Measurements from ENCODE around the gene CROCC2.

DNA sequence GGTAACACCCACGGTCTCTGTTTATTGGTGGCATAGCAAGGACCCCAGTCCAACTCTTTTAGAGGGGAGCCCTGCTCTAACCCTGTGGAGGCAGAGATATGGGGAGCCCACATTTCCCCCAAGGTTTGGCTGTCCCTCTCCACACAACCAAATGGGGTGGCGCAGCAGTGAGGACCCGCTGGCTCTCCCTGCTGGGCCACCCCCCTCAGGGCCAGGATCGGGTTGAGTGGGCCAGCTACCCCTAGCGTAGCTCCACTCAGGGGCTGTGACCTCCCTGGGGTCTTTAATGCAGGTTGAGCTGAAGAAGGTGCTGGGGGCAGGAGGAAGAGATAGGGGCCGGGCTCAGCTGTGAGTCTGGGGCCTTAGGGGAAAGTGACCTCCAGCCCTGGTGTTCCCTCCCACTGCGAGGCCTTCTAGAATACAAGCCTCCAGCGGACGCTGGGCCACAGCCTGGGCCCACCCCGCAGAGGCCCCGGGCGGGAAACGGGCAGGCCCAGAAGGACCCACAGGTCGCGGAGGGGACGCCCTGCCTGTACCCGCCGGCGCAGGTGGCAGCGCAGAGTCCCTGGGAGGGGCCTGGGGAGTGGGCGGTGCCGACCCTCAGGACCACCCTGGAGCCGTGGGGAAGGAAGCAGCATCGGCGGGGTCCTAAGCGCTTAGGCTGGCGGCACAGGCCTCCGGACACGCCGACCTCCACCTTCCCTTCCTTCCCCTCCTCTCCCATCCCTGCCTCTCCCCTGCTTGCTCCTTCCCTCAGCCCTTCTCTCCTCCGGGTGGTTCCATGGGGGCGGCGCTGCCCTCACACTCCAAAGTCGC is 9.6 kb downstream of the CROCC2 start:
- TF ChIP-seq, protein P1, sequence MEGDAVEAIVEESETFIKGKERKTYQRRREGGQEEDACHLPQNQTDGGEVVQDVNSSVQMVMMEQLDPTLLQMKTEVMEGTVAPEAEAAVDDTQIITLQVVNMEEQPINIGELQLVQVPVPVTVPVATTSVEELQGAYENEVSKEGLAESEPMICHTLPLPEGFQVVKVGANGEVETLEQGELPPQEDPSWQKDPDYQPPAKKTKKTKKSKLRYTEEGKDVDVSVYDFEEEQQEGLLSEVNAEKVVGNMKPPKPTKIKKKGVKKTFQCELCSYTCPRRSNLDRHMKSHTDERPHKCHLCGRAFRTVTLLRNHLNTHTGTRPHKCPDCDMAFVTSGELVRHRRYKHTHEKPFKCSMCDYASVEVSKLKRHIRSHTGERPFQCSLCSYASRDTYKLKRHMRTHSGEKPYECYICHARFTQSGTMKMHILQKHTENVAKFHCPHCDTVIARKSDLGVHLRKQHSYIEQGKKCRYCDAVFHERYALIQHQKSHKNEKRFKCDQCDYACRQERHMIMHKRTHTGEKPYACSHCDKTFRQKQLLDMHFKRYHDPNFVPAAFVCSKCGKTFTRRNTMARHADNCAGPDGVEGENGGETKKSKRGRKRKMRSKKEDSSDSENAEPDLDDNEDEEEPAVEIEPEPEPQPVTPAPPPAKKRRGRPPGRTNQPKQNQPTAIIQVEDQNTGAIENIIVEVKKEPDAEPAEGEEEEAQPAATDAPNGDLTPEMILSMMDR (IDR thresholded peaks at IDR 0.05): no peak
- TF ChIP-seq POLR2A (IDR thresholded peaks at IDR 0.05): no peak

All from Peyer's patch (tissue), 4 donors.